NCI-H748 (cell line): ENCODE results near the gene EIF2S1.

Experiments used
- DNase-seq: peaks from one replicate; lab custom pipeline; 2025; ENCODE audit not compliant: unreplicated experiment; lab: John Stamatoyannopoulos, UW

EIF2S1 gene

DNA sequence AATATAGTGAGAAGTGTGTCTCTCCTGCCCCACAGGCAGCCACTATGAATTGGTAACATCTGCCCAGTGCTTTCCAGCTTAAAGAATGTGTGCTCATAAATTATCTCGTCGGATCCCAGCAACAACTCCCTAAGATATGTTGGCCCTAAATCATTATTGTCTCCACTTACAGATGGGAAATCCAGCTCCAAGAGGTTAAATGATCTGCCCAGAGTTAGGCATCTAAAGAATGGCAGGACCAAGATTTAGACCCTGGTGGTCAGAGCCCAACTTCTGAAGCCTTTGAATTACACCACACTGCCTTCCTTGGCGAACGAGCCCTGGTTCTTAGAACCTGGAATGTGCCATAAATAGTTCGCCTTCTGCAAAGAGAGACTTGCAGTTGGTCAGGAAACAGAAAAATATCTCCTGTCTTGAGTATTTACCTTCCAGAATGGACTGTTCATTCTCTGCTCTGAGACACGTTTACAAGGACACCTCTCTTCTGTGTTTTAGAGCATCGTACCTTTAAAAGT lies 72.0 kb downstream of the EIF2S1 start:
- DNase-seq = no peak

- no peak for DNase-seq
These were observed 75.5 kb downstream of the EIF2S1 start for GRCh38 chr14:67435603-67436002.
